IPS DF 6.9 (cell line): ENCODE measurements around the gene RAP1A.
"Not testable (repeated sequence)": the region's sequence is repeated elsewhere in the genome, so short reads cannot be mapped to it uniquely, and the experiment has no call there.

ENCODE experiments used
- DNase-seq: peaks from one replicate; pipeline ENCODE4 v3.0.0-alpha.2; 2013; ENCODE audit warnings: low read depth, low spot score
- H3K27ac ChIP-seq: one replicate; pipeline ENCODE4 v1.5.1; 2013; ENCODE audit warnings: low read length, control low read depth
- H3K27me3 ChIP-seq: 2 replicates; pipeline ENCODE4 v1.6.1; 2013; ENCODE audit warnings: mild to moderate bottlenecking, low read length; ENCODE audit not compliant: control insufficient read depth, insufficient read depth
- H3K36me3 ChIP-seq: 2 replicates; pipeline ENCODE4 v1.6.1; 2013; ENCODE audit warnings: low read length; ENCODE audit not compliant: control insufficient read depth, insufficient read depth
- H3K4me1 ChIP-seq: 2 replicates; pipeline ENCODE4 v1.6.1; 2013; ENCODE audit warnings: low read length; ENCODE audit not compliant: control insufficient read depth, insufficient read depth
- H3K4me3 ChIP-seq: 2 replicates; pipeline ENCODE4 v1.5.1; 2013; ENCODE audit warnings: mild to moderate bottlenecking, low read length
- H3K9me3 ChIP-seq: 2 replicates; pipeline ENCODE4 v1.6.1; 2013; ENCODE audit warnings: low read length, inconsistent platforms; ENCODE audit not compliant: control insufficient read depth, insufficient read depth
- WGBS: extraction: QIAGEN DNeasy Blood & Tissue Kit; methylation state at CpG from one replicate; pipeline ENCODE4 v1.1.7; 2013; ENCODE audit warnings: mixed read lengths, missing lambda C conversion rate; ENCODE audit not compliant: insufficient read length, insufficient coverage; 5-methylcytosine and 5-hydroxymethylcytosine counted together

RAP1A gene

GRCh38 chr1:111597426-111597825 lies 22.2 kb upstream of the RAP1A start:
- H3K4me3 ChIP-seq: no peak overlapping the region

DNA sequence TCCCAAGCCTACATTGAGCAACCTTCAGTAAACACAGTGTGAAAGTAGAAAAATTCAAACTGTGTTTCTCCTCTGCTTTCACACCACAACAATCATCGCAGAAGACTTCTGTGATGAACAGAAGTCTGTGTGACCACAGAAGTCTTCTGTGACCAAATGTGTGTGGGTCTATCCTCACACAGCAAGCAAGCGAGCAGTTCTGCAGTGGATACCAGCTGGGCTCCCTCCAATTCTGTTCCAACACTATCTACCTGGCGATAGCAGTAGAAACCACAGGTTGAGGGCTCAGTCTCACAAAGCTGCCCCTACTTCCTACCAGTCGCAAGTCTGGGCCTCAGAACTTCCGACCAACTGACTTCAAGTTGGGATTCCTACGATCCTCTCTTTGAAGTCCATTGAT lies 21.0 kb upstream of the RAP1A start:
- Histone ChIP-seq H3K4me3 (no peak overlapping the region), H3K9me3 (no peaks in the 10 kb centered on the region), H3K27me3 (no peaks in the 10 kb centered on the region), H3K4me1 (no peaks in the 10 kb centered on the region), H3K36me3 (no peaks in the 10 kb centered on the region), H3K27ac (no peak overlapping the region)
- DNase-seq: no peak
- WGBS: no CpG with 5 or more reads among the region's 6 CpGs

More at GRCh38 chr1:111597426-111597825, 22.2 kb upstream of the RAP1A start:
- no peaks in the 10 kb centered on the region for H3K9me3 ChIP-seq
- no CpG with 5 or more reads among the region's 5 CpGs for WGBS
- H3K36me3 ChIP-seq: no peaks in the 10 kb centered on the region
- no peaks in the 10 kb centered on the region for H3K27me3 ChIP-seq
- DNase-seq: no peak
- no peak overlapping the region for H3K27ac ChIP-seq
- H3K4me1 ChIP-seq: no peaks in the 10 kb centered on the region; the same call in 1 of the 2 replicates

DNA sequence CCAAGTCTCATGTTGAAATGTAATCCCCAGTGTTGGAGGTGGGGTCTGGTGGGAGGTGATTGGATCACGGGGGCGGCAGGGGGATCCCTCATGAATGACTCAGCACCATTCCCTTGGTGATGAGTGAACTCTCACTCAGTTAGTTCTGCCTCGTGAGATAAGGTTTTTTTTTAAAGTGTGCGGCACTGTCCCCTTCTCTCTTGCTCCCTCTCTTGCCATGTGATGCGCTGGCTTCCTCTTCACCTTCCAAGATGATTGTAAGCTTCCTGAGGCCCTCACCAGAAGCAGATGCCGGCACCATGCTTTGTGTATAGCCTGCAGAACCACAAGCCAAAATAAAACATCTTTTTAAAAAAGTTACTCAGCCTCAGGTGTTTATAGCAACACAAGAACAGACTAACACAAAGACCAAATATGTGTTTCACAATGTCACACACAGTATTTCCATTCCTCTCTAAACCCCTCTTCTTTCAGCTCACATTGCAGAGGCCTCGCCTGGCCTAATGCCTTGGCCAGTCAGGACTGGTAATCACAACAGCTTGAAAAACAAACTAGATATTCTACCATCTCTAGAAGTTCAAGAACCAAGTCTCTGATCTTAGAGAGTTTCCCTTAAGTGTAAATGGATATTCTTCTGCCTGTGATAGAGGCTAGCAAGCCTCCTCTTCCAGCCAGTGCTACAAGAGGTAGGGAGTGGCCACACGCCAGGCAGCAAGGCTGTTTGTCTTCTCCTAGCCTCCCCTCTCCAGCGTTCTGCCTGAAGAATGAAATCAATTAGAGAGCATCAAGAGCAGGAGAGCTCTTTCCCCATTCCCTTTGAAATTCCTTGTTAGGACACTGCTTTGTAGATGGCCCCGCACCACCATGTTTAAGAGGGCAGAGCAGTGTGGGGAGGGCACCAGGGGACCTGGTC lies 19.6 kb upstream of the RAP1A start:
- no CpG with 5 or more reads among the region's 10 CpGs for WGBS
- DNase-seq: no peak
- H3K4me1 ChIP-seq: no peaks in the 10 kb centered on the region
- no peaks in the 10 kb centered on the region for H3K36me3 ChIP-seq
- H3K4me3 ChIP-seq: no peak overlapping the region
- H3K27ac ChIP-seq: no peak overlapping the region
- H3K9me3 ChIP-seq: no peaks in the 10 kb centered on the region
- H3K27me3 ChIP-seq: no peaks in the 10 kb centered on the region

GRCh38 chr1:111600886-111601386 lies 18.7 kb upstream of the RAP1A start:
- Histone ChIP-seq H3K27ac (no peak overlapping the region), H3K4me1 (no peaks in the 10 kb centered on the region)
- WGBS: no CpG with 5 or more reads among the region's 6 CpGs

DNA sequence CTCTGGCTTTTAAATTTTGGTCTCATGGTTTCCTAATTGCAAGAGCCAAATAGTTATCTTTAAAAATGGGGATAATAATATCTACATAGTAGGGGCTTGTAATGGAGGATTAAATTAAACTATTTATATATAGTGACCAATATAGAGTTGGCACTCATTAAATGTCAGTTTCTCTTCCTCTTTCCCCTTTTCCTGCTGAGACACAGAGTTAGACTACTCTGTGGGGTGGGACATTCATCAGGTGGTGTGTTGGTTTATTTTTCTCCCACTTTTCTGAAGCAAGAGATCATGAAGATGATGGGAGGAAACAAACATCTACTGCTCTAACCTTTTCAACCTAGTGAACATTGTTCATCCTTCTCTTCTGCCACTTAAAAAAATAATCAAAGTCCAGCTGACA lies 17.3 kb upstream of the RAP1A start:
- Histone ChIP-seq H3K4me3 (no peak overlapping the region), H3K9me3 (no peaks in the 10 kb centered on the region), H3K27ac (no peak overlapping the region), H3K4me1 (no peaks in the 10 kb centered on the region), H3K27me3 (no peaks in the 10 kb centered on the region), H3K36me3 (no peaks in the 10 kb centered on the region)
- no peak for DNase-seq

More at GRCh38 chr1:111600886-111601386, 18.7 kb upstream of the RAP1A start:
- Histone ChIP-seq H3K27me3 (no peaks in the 10 kb centered on the region), H3K9me3 (no peaks in the 10 kb centered on the region), H3K36me3 (no peaks in the 10 kb centered on the region), H3K4me3 (no peak overlapping the region)
- no peak for DNase-seq

DNA sequence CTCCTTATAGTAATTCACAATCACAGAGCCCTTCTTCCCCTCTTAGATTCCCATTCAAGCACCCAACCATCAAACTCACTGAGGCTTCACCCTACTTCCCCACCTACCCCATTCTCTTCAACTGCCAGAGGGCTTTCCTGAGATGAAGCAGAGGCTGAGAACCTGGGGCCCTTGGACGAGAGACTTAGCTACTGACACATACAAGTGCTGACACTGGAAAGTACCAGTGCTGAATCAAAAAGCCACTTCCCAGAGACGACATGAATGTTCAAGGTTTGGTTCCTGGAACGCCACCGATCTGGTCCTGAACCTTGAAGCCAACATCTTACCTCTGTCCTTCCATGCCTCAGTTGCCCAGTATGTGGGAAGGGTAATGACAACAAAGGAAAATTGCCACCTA lies 16.6 kb upstream of the RAP1A start:
- no CpG with 5 or more reads among the region's 4 CpGs for WGBS
- Histone ChIP-seq H3K9me3 (no peaks in the 10 kb centered on the region), H3K4me3 (no peak overlapping the region), H3K36me3 (no peaks in the 10 kb centered on the region), H3K27me3 (no peaks in the 10 kb centered on the region), H3K27ac (no peak overlapping the region), H3K4me1 (no peaks in the 10 kb centered on the region)
- DNase-seq: no peak

- Histone ChIP-seq H3K9me3 (no peaks in the 10 kb centered on the region), H3K36me3 (no peaks in the 10 kb centered on the region), H3K27me3 (no peaks in the 10 kb centered on the region), H3K27ac (no peak overlapping the region), H3K4me1 (no peaks in the 10 kb centered on the region), H3K4me3 (no peak overlapping the region)
- WGBS: no CpG with 5 or more reads among the region's 4 CpGs
- DNase-seq: no peak
These were observed 15.6 kb upstream of the RAP1A start for GRCh38 chr1:111603979-111604378.

DNA sequence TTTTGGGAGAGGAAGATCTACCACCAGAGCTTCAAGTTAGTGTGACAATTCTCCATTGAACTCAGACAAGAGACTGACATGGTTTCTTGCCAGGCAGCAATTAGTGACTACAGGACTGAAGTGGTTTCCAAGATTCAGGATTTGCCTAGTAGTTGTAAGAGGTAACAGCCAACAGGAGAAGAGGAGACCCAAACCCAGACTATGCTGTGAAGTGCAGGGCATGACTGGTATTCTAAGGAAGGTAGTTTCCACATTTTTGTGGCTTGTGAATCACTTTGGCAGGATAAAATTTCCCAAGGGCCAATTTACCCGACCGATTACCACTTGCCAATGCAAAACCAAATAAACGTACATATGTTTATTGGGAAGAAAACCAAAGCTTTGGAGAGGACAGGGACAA lies 14.7 kb upstream of the RAP1A start:
- Histone ChIP-seq H3K27ac (no peak overlapping the region), H3K36me3 (no peaks in the 10 kb centered on the region)
- WGBS: no CpG with 5 or more reads among the region's 3 CpGs

GRCh38 chr1:111605576-111605975 lies 14.0 kb upstream of the RAP1A start:
- H3K4me3 ChIP-seq: no peak overlapping the region
- no peaks in the 10 kb centered on the region for H3K36me3 ChIP-seq
- H3K4me1 ChIP-seq: no peaks in the 10 kb centered on the region
- no peaks in the 10 kb centered on the region for H3K27me3 ChIP-seq
- no peak overlapping the region for H3K27ac ChIP-seq
- DNase-seq: no peak
- no peaks in the 10 kb centered on the region for H3K9me3 ChIP-seq

More for the DNA sequence above, 14.7 kb upstream of the RAP1A start:
- no peaks in the 10 kb centered on the region for H3K4me1 ChIP-seq
- H3K9me3 ChIP-seq: no peaks in the 10 kb centered on the region
- no peak for DNase-seq
- H3K27me3 ChIP-seq: no peaks in the 10 kb centered on the region
- H3K4me3 ChIP-seq: no peak overlapping the region

GRCh38 chr1:111606457-111607215 lies 13.0 kb upstream of the RAP1A start:
- not testable (repeated sequence) for H3K4me3 ChIP-seq, H3K27ac ChIP-seq, H3K9me3 ChIP-seq, H3K27me3 ChIP-seq, DNase-seq, H3K36me3 ChIP-seq, H3K4me1 ChIP-seq
- no CpG with 5 or more reads among the region's 8 CpGs for WGBS
